Neural progenitor cell (in vitro differentiated cells): ENCODE data around the gene UBTD2. TPM values are rescaled to one million over a fixed set of nuclear protein-coding genes. Genes with fewer than 3 reads are reported as not detected.

ENCODE experiments used
- DNase-seq: peaks from one replicate; pipeline ENCODE4 v3.0.0-alpha.2; 2016; ENCODE audit warnings: low spot score
- H2AFZ ChIP-seq: fragments of 200-600 bp; sonication (generic); replicated peaks from 2 replicates; pipeline ENCODE4 v1.6.1; 2016; ENCODE audit warnings: antibody characterized with exemption
- H3F3A ChIP-seq: fragments of 200-600 bp; sonication (generic); 2 replicates; pipeline ENCODE4 v1.6.1; 2016; ENCODE audit warnings: antibody characterized with exemption, low read depth
- H3K27ac ChIP-seq: fragments of 200-600 bp; sonication (generic); 2 replicates; pipeline ENCODE4 v1.5.1; 2016; ENCODE audit warnings: mild to moderate bottlenecking
- H3K27me3 ChIP-seq: fragments of 200-600 bp; sonication (generic); 2 replicates; pipeline ENCODE4 v1.6.1; 2016; ENCODE audit warnings: mild to moderate bottlenecking, moderate library complexity
- H3K36me3 ChIP-seq: fragments of 200-600 bp; sonication (generic); 2 replicates; pipeline ENCODE4 v1.5.1; 2016
- H3K4me1 ChIP-seq: fragments of 200-600 bp; sonication (generic); 2 replicates; pipeline ENCODE4 v1.6.1; 2016; ENCODE audit warnings: mixed run types
- H3K4me2 ChIP-seq: fragments of 200-600 bp; sonication (generic); 2 replicates; pipeline ENCODE4 v1.6.1; 2016
- H3K4me3 ChIP-seq: fragments of 200-600 bp; sonication (generic); 2 replicates; pipeline ENCODE4 v1.5.1; 2016
- H3K79me2 ChIP-seq: fragments of 200-600 bp; sonication (generic); 2 replicates; pipeline ENCODE4 v1.6.1; 2016; ENCODE audit warnings: low read depth
- H3K9ac ChIP-seq: fragments of 200-600 bp; sonication (generic); 2 replicates; pipeline ENCODE4 v1.6.1; 2016
- H3K9me3 ChIP-seq: fragments of 200-600 bp; sonication (generic); 2 replicates; pipeline ENCODE4 v1.5.1; 2016; ENCODE audit warnings: low read depth
- H4K20me1 ChIP-seq: fragments of 200-600 bp; sonication (generic); 2 replicates; pipeline ENCODE4 v1.6.1; 2016; ENCODE audit warnings: low read depth
- H3K27ac Mint-ChIP-seq: 3 replicates; pipeline ENCODE4 v1.8.0; 2021; ENCODE audit warnings: mixed read lengths
- H3K27me3 Mint-ChIP-seq: 2 replicates; pipeline ENCODE4 v1.8.0; 2022; ENCODE audit warnings: low read depth, mild to moderate bottlenecking, inconsistent platforms, moderate library complexity, mixed read lengths; ENCODE audit not compliant: insufficient read depth
- H3K36me3 Mint-ChIP-seq: 3 replicates; pipeline ENCODE4 v1.8.0; 2021; ENCODE audit warnings: mixed read lengths
- H3K4me1 Mint-ChIP-seq: 3 replicates; pipeline ENCODE4 v1.8.0; 2021; ENCODE audit warnings: mixed read lengths
- H3K4me3 Mint-ChIP-seq: 3 replicates; pipeline ENCODE4 v1.8.0; 2021; ENCODE audit warnings: mild to moderate bottlenecking, moderate library complexity, mixed read lengths
- H3K9me3 Mint-ChIP-seq: 3 replicates; pipeline ENCODE4 v1.8.0; 2020; ENCODE audit warnings: mixed read lengths
- EZH2 ChIP-seq: fragments of 200-600 bp; sonication (generic); IDR thresholded peaks from 2 replicates; pipeline ENCODE4 v1.6.1; 2017; ENCODE audit warnings: antibody characterized with exemption, mild to moderate bottlenecking, moderate library complexity
- EZH2phosphoT487 ChIP-seq: fragments of 200-600 bp; sonication (generic); IDR thresholded peaks from 2 replicates; pipeline ENCODE4 v1.6.1; 2017; ENCODE audit warnings: antibody characterized with exemption
- total RNA-seq: library from RNA; depleted of rRNA; stranded (reverse); fragments of >200 nt; gene quantifications from 2 replicates; pipeline ENCODE4 v1.2.3, GENCODE V29; 2015; ENCODE audit warnings: low replicate concordance
- TF ChIP-seq, protein P1 (sequence below): fragments of 200-600 bp; sonication (generic); IDR thresholded peaks from 2 replicates; pipeline ENCODE4 v1.5.1; 2017; ENCODE audit warnings: antibody characterized with exemption, mild to moderate bottlenecking

UBTD2 gene
- total RNA-seq, 1 donor from 2014 or later: 92.9 TPM

DNA sequence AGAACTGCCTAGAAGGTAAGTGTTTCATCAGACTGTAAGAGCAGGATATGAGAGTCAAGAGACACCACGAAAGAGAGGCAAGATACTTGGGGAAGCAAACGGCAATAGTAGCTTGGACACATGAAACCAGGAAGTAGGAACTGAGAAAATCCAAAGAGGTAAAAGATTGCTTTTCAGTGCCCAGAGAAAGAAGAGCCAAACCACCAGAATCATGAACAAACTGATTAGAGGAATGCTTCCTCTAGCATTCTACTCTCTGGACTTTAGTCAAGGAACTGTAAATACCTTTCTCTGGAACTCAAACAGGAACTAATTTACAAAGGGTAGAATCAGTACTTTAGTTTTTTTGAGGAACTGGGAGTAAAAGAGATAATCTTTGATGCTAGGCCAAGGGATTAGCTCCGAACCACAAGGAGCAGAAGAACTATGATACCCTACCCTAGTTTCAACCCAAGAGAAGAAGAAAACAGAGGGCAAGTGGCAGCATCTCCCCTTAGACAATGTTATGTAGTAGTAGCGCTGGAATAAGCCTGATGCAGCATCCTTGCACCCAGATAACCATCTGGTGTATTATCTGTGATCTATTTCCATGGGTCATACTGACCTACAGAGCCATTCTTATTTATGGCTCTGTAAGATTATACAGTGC is 48.3 kb downstream of the UBTD2 start:
- peaks cover 27% of the 10 kb centered on the region for H3K36me3 Mint-ChIP-seq
- H3K4me3 Mint-ChIP-seq: no peak overlapping the region

DNA sequence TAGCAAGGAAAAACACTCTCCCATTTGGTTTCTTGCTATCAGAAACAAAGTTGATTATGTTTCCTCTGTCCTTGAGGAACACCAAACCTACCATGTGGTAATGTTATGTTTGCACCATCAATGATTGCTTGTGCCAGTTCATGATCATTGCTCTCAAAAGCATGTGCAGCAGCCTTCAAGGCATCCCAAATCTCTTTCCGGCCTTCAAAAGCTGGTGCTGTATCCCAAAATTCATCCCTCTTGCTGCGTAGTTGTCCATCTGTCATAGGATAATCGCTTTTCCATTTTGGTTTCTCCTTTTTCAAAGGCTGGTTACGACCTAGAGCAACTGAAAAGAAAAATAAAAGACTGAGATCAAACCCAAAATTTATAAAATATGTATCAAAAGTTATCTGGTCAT is 49.5 kb downstream of the UBTD2 start:
- H3F3A ChIP-seq: peaks cover 15% of the 10 kb centered on the region

More for the DNA sequence above, 48.3 kb downstream of the UBTD2 start:
- Mint-ChIP-seq H3K4me1 (peaks cover 6% of the 10 kb centered on the region), H3K27me3 (peaks cover 4% of the 10 kb centered on the region), H3K9me3 (peaks cover 3% of the 10 kb centered on the region), H3K27ac (peak overlapping the region; percentile 9)
- Histone ChIP-seq H3K36me3 (peaks cover 20% of the 10 kb centered on the region), H3K9me3 (no peaks in the 10 kb centered on the region), H3K79me2 (peaks cover 98% of the 10 kb centered on the region), H2AFZ (no peak overlapping the region), H3K4me1 (peaks cover 21% of the 10 kb centered on the region), H3K4me2 (no peak overlapping the region), H3K9ac (no peak overlapping the region), H3K27me3 (no peaks in the 10 kb centered on the region), H3K27ac (peak overlapping the region; percentile 54), H4K20me1 (peaks cover 80% of the 10 kb centered on the region), H3F3A (peaks cover 15% of the 10 kb centered on the region), H3K4me3 (no peak overlapping the region)
- DNase-seq: no peak
- no peak for TF ChIP-seq EZH2
- TF ChIP-seq, protein P1, sequence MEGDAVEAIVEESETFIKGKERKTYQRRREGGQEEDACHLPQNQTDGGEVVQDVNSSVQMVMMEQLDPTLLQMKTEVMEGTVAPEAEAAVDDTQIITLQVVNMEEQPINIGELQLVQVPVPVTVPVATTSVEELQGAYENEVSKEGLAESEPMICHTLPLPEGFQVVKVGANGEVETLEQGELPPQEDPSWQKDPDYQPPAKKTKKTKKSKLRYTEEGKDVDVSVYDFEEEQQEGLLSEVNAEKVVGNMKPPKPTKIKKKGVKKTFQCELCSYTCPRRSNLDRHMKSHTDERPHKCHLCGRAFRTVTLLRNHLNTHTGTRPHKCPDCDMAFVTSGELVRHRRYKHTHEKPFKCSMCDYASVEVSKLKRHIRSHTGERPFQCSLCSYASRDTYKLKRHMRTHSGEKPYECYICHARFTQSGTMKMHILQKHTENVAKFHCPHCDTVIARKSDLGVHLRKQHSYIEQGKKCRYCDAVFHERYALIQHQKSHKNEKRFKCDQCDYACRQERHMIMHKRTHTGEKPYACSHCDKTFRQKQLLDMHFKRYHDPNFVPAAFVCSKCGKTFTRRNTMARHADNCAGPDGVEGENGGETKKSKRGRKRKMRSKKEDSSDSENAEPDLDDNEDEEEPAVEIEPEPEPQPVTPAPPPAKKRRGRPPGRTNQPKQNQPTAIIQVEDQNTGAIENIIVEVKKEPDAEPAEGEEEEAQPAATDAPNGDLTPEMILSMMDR: no peak
- no peak for TF ChIP-seq EZH2phosphoT487

DNA sequence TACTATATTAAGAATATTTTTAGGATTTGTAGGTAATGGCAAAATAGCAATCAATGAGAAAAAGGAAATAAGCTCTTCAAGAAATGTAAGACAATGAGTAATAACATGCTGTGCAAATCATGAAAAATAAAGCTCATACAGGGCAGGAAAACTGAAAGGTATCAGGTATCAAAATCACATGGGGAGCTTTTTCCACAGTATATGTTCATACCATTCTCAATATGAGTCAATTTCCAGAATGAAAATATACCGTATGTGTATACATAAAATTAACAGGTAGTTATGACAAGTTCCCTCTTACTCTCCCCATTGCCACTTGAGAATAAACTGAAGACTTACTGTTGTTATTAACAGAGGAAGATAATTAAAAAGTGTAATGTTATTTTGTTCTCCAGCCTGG is 53.7 kb downstream of the UBTD2 start:
- no peak overlapping the region for H2AFZ ChIP-seq
- no peak overlapping the region for H3K27ac Mint-ChIP-seq
- no peak overlapping the region for H3K9ac ChIP-seq
- TF ChIP-seq EZH2: no peak
- no peak overlapping the region for H3K4me2 ChIP-seq
- DNase-seq: no peak
- peaks cover 54% of the 10 kb centered on the region for H4K20me1 ChIP-seq
- peaks cover 40% of the 10 kb centered on the region for H3K36me3 Mint-ChIP-seq
- H3K4me1 ChIP-seq: peaks cover 20% of the 10 kb centered on the region
- H3K27me3 Mint-ChIP-seq: peaks cover 4% of the 10 kb centered on the region
- no peaks in the 10 kb centered on the region for H3K4me1 Mint-ChIP-seq
- no peaks in the 10 kb centered on the region for H3K27me3 ChIP-seq
- H3K4me3 Mint-ChIP-seq: no peak overlapping the region
- H3K9me3 ChIP-seq: no peaks in the 10 kb centered on the region
- no peak overlapping the region for H3K4me3 ChIP-seq
- no peak overlapping the region for H3K27ac ChIP-seq
- H3K36me3 ChIP-seq: peaks cover 29% of the 10 kb centered on the region
- H3K9me3 Mint-ChIP-seq: no peaks in the 10 kb centered on the region
- peaks cover 68% of the 10 kb centered on the region for H3K79me2 ChIP-seq
- H3F3A ChIP-seq: peaks cover 36% of the 10 kb centered on the region

More for the DNA sequence above, 49.5 kb downstream of the UBTD2 start:
- peaks cover 29% of the 10 kb centered on the region for H3K36me3 Mint-ChIP-seq
- H4K20me1 ChIP-seq: peaks cover 71% of the 10 kb centered on the region
- H3K4me3 ChIP-seq: no peak overlapping the region
- DNase-seq: no peak
- no peak overlapping the region for H2AFZ ChIP-seq
- peaks cover 29% of the 10 kb centered on the region for H3K36me3 ChIP-seq
- H3K4me3 Mint-ChIP-seq: no peak overlapping the region
- no peaks in the 10 kb centered on the region for H3K27me3 ChIP-seq
- no peak overlapping the region for H3K4me2 ChIP-seq
- no peak overlapping the region for H3K9ac ChIP-seq
- peaks cover 21% of the 10 kb centered on the region for H3K4me1 ChIP-seq
- no peaks in the 10 kb centered on the region for H3K9me3 Mint-ChIP-seq
- peaks cover 4% of the 10 kb centered on the region for H3K27me3 Mint-ChIP-seq
- peaks cover 6% of the 10 kb centered on the region for H3K4me1 Mint-ChIP-seq
- peaks cover 95% of the 10 kb centered on the region for H3K79me2 ChIP-seq
- TF ChIP-seq, protein P1: no peak
- no peak for TF ChIP-seq EZH2
- TF ChIP-seq EZH2phosphoT487: no peak
- no peaks in the 10 kb centered on the region for H3K9me3 ChIP-seq
- no peak overlapping the region for H3K27ac Mint-ChIP-seq
- H3K27ac ChIP-seq: no peak overlapping the region

DNA sequence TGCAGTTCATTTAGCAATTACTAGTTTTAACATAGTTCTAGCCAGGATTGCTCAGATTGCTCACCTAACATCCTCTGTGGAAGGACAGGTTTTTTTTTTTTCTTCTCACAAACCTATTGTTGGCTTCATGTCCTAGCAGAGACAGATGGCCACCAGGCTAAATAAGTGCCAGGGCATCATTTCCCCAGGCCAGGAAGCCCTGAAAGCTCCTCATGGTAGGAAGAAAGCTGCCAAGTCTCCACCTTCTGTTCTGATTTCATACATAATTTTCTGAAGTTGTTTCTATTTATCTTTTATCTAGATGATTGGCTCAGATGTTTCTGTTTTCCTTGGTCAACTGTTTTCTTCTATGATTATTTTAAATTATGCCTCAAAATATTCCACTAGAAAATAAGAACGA is 58.6 kb downstream of the UBTD2 start:
- Histone ChIP-seq H3K9ac (no peak overlapping the region), H3K36me3 (peaks cover 17% of the 10 kb centered on the region), H2AFZ (no peak overlapping the region), H3K4me3 (peak overlapping the region; percentile 6), H3K4me2 (peak overlapping the region; percentile 54), H3K27ac (peak overlapping the region; percentile 86), H3K4me1 (peaks cover 32% of the 10 kb centered on the region), H3K79me2 (peaks cover 63% of the 10 kb centered on the region), H3K27me3 (no peaks in the 10 kb centered on the region), H3F3A (peaks cover 49% of the 10 kb centered on the region), H4K20me1 (peaks cover 31% of the 10 kb centered on the region), H3K9me3 (no peaks in the 10 kb centered on the region)
- peak; percentile 17 for DNase-seq
- peaks cover 7% of the 10 kb centered on the region for H3K9me3 Mint-ChIP-seq
- peak overlapping the region; percentile 16 for H3K27ac Mint-ChIP-seq
- H3K36me3 Mint-ChIP-seq: peaks cover 56% of the 10 kb centered on the region
- no peaks in the 10 kb centered on the region for H3K27me3 Mint-ChIP-seq
- TF ChIP-seq EZH2phosphoT487 (no peak), EZH2 (no peak)
- TF ChIP-seq, protein P1: no peak
- H3K4me1 Mint-ChIP-seq: no peaks in the 10 kb centered on the region
- H3K4me3 Mint-ChIP-seq: no peak overlapping the region
